HG03565 (cell line): Measurements from ENCODE around the gene MAGIX.
"Not testable (repeated sequence)": the region's sequence is repeated elsewhere in the genome, so short reads cannot be mapped to it uniquely, and the experiment has no call there.

ENCODE experiments used
- ATAC-seq: cut with Tn5 transposase; IDR thresholded peaks from one replicate; pipeline ENCODE4 v1.9.1; 2021; ENCODE audit warnings: mild to moderate bottlenecking, moderate library complexity; ENCODE audit not compliant: unreplicated experiment

The MAGIX gene

GRCh38 chrX:49157194-49157593 is 5.4 kb upstream of the MAGIX start:
- ATAC-seq = no peak

- no peak for ATAC-seq
These were observed 1.6 kb upstream of the MAGIX start for GRCh38 chrX:49160908-49161307.

GRCh38 chrX:49161632-49162031 is 926 bp upstream of the MAGIX start:
- ATAC-seq = no peak

- ATAC-seq = peak; percentile 63
These were observed 1.2 kb downstream of the MAGIX start for GRCh38 chrX:49163555-49164419.

GRCh38 chrX:49164589-49165360 is 2.2 kb downstream of the MAGIX start:
- no peak for ATAC-seq

GRCh38 chrX:49165901-49166881 is 3.6 kb downstream of the MAGIX start:
- no peak for ATAC-seq

- no peak for ATAC-seq
These were observed 4.6 kb downstream of the MAGIX start for GRCh38 chrX:49166914-49167739.

GRCh38 chrX:49167740-49168108 is 5.2 kb downstream of the MAGIX start:
- ATAC-seq = no peak

GRCh38 chrX:49171752-49172279 is 9.3 kb downstream of the MAGIX start, which contains the start of gene PLP2:
Gene PLP2 (plus strand): TSS chrX:49171898. CDS start chrX:49172001, 103 bp downstream.
- ATAC-seq = no peak

- peak; percentile 65 for ATAC-seq
These were observed 9.8 kb downstream of the MAGIX start for GRCh38 chrX:49172280-49172780.

- ATAC-seq = not testable (repeated sequence)
These were observed 11.0 kb downstream of the MAGIX start for GRCh38 chrX:49173544-49173943.

- no peak for ATAC-seq
These were observed 12.2 kb downstream of the MAGIX start for GRCh38 chrX:49174723-49175122.

GRCh38 chrX:49175435-49176274 is 13.1 kb downstream of the MAGIX start:
- ATAC-seq = no peak

GRCh38 chrX:49176421-49177326 is 14.1 kb downstream of the MAGIX start:
- ATAC-seq = no peak

- no peak for ATAC-seq
These were observed 14.8 kb downstream of the MAGIX start for GRCh38 chrX:49177338-49177833.

GRCh38 chrX:49177873-49178480 is 15.4 kb downstream of the MAGIX start:
- ATAC-seq = no peak

GRCh38 chrX:49178537-49178936 is 16.0 kb downstream of the MAGIX start:
- ATAC-seq = no peak
